ENCODE measurements around the gene ZMYM3. TPM values are rescaled to one million over a fixed set of nuclear protein-coding genes. Genes with fewer than 3 reads are reported as not detected.
"Not testable (repeated sequence)": the region's sequence is repeated elsewhere in the genome, so short reads cannot be mapped to it uniquely, and the experiment has no call there.

ZMYM3 gene
- total RNA-seq, 4 donors from 2014 or later = 5.2 to 26.9 (median 13.4) TPM

DNA sequence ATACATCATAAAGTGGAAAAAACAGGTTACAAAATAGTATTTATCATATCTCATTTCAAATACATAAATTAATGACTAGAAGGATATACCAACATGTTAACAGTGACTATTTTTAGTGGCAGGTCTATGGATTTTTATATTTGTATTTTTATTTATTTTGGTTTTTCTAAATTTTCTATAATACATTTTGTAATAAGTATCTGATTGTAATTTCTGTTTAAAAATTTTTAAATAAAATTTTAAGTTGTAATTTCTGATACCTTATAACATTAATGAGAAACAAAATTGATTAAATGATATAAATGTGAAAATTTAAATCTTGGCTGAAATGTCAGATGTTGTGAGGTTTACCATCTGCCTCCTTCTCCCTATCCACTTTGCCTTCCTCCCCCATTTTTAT is 32.0 kb upstream of the ZMYM3 start:
- DNase-seq = no peak
- Histone ChIP-seq H3K4me1 (peaks cover 0 to 21% (median 10%) of the 10 kb centered on the region in 4 donors), H3K36me3 (peaks cover 0 to 4% (median 0%) of the 10 kb centered on the region in 4 donors), H3K4me3 (no peak overlapping the region), H3K27me3 (no peaks in the 10 kb centered on the region), H3K9me3 (no peaks in the 10 kb centered on the region), H3K27ac (no peak overlapping the region)
- in situ Hi-C loops (cut with MboI; ENCODE audit: low pct_ligation_motif_present in 1 of 4, low pct_unique_long_range_greater_than_20kb in 1 of 4, low sequenced_read_pairs in 3 of 4) (no loop called here), intact Hi-C loops (cut with DNase I; ENCODE audit: low total_unique reads) (no loop called here)
- TF ChIP-seq POLR2AphosphoS5 (IDR thresholded peaks at IDR 0.05) = no peak

DNA sequence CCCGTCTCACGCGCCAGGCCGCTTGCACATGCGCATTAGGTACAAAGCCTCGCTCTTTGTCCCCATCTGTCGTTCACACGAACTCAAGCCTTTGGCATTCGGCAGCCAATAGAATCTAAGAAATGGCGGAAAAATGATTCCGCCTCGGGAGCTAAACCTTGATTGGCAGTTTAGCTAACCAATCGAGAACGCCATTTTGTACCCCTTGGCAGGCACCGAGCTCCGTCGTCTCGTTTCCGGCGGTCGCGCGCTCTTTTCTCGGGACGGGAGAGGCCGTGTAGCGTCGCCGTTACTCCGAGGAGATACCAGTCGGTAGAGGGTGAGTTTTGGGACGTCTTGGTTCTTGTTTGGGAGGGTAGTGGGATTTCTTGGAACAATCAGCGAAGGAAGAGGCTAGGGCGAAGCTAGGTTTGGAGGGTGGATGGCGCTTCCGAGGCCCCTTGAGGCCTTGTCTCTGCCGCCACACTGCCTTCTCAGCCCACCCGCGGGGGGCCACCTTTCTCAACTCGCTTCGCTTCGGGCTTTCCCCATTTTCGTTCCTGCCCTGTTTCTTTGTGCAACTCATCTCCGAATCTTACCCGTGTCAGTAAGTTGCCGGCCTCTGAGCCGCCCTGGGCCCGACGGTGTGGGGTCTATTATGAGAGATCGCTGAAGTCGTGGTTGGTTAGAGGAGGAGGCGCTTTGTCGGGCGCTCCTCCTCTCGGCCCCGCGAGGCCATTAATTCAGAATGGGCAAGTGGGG is 29.6 kb upstream of the ZMYM3 start, which contains the start of gene NONO:
Gene NONO (plus strand): TSS at position 233 of the 741 bp plus-strand sequence. CDS start 7,003 bp downstream, outside the sequence.
- H3K4me1 ChIP-seq = peaks cover 0 to 21% (median 10%) of the 10 kb centered on the region in 4 donors
- in situ Hi-C loops (cut with MboI; ENCODE audit: low pct_ligation_motif_present in 1 of 4, low pct_unique_long_range_greater_than_20kb in 1 of 4, low sequenced_read_pairs in 3 of 4) (no loop called here), intact Hi-C loops (cut with DNase I; ENCODE audit: low total_unique reads) (no loop called here)
- no peaks in the 10 kb centered on the region for H3K9me3 ChIP-seq
- TF ChIP-seq, protein P1, sequence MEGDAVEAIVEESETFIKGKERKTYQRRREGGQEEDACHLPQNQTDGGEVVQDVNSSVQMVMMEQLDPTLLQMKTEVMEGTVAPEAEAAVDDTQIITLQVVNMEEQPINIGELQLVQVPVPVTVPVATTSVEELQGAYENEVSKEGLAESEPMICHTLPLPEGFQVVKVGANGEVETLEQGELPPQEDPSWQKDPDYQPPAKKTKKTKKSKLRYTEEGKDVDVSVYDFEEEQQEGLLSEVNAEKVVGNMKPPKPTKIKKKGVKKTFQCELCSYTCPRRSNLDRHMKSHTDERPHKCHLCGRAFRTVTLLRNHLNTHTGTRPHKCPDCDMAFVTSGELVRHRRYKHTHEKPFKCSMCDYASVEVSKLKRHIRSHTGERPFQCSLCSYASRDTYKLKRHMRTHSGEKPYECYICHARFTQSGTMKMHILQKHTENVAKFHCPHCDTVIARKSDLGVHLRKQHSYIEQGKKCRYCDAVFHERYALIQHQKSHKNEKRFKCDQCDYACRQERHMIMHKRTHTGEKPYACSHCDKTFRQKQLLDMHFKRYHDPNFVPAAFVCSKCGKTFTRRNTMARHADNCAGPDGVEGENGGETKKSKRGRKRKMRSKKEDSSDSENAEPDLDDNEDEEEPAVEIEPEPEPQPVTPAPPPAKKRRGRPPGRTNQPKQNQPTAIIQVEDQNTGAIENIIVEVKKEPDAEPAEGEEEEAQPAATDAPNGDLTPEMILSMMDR (IDR thresholded peaks at IDR 0.05) = peak in 1 of 5 experiments; percentile 37
- TF ChIP-seq POLR2AphosphoS5 (IDR thresholded peaks at IDR 0.05) = peak; percentile 81 to 87 (median 85)
- TF ChIP-seq POLR2A (IDR thresholded peaks at IDR 0.05) = peak; percentile 75
- no peak for TF ChIP-seq EP300 (IDR thresholded peaks at IDR 0.05; ENCODE audit: low read depth)
- H3K36me3 ChIP-seq = no peaks in the 10 kb centered on the region
- DNase-seq = peak; percentile 88
- no peaks in the 10 kb centered on the region for H3K27me3 ChIP-seq
- WGBS, 2 donors (ENCODE audit: low coverage in 1 of 2) = 55% methylated on average over 57 of the region's 57 CpGs; no CpG with 5 or more reads in 1 of the 2 donors
- H3K4me3 ChIP-seq = peak within 1 kb of the TSS; percentile 31 to 67 (median 56)
- H3K27ac ChIP-seq = peak within 1 kb of the TSS; percentile 81 to 94 (median 91)

DNA sequence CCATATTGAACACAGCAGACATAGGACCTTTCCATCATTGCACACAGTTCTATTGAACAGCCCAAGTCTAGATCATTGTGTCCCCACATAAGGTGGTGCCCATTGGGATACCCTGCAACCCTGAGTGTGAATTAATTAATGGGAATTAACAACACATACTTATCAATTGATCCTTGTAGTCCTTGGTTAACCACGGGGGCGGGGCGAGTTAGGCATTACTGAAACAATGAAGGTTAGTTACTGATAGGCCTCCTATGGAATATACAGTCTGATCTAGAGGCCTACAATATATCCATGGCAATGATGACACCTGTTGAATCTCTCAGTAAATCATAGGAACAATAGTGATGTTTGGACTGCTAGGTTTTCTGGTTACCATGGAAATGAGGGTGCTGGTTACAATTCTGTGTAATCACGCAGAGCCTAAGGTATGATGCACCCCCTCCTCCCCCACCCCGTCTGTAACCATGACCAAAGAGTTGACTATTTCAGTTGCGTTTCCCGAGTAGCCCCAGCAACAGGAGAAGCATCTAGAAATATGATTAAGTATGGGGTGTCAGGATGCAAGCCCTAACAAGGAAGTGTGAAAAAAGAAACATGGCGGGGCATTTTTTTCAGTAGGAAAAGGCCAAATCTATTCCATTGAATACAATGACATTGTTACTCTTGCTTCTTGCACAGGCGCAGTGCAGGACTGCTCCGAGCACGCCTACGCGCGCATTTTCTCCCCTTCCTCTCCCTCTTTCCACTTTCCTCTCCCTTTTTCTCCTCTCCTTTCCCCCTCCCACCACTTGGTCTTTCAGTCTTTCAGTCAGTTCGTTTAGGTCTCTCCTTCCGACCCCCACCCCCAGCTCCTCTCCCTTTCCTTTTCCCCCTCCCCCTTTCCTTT is 28.8 kb upstream of the ZMYM3 start:
- in situ Hi-C loops (cut with MboI; ENCODE audit: low pct_ligation_motif_present in 1 of 4, low pct_unique_long_range_greater_than_20kb in 1 of 4, low sequenced_read_pairs in 3 of 4) = no loop called here
- H3K27ac ChIP-seq = peak overlapping the region; percentile 81 to 94 (median 91)
- WGBS, 2 donors (ENCODE audit: low coverage in 1 of 2) = 4 to 48% methylated on average over 4 to 16 of the region's 16 CpGs

DNA sequence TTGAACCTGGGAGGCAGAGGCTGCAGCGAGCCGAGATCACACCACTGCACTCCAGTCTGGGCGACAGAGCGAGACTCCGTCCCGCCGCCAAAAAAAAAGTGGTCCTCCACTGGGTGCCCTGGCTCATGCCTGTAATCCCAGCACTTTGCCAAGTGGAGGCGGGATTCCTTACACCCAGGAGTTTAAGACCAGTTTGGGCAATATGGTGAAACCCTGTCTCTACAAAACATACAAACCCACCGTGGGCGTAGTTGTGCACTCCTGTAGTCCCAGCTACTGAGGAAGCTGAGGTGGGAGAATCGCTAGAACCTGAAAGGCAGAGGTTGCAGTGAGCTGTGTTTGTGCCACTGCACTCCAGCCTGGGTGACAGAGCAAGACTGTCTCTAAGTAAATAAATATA is 27.4 kb upstream of the ZMYM3 start:
- DNase-seq; H3K27ac ChIP-seq; H3K27me3 ChIP-seq; intact Hi-C loops (cut with DNase I; ENCODE audit: low total_unique reads); H3K9me3 ChIP-seq; H3K36me3 ChIP-seq; in situ Hi-C loops (cut with MboI; ENCODE audit: low pct_ligation_motif_present in 1 of 4, low pct_unique_long_range_greater_than_20kb in 1 of 4, low sequenced_read_pairs in 3 of 4); H3K4me3 ChIP-seq: not testable (repeated sequence)
- 92 to 95% methylated on average over 2 to 11 of the region's 11 CpGs for WGBS, 2 donors (ENCODE audit: low coverage in 1 of 2)
- peaks cover 0 to 11% (median 9%) of the 10 kb centered on the region in 4 donors for H3K4me1 ChIP-seq

More for the DNA sequence above, 28.8 kb upstream of the ZMYM3 start:
- no peak for DNase-seq
- no peaks in the 10 kb centered on the region for H3K27me3 ChIP-seq
- H3K36me3 ChIP-seq = no peaks in the 10 kb centered on the region
- no peak for TF ChIP-seq POLR2AphosphoS5 (IDR thresholded peaks at IDR 0.05)
- no peak for TF ChIP-seq POLR2A (IDR thresholded peaks at IDR 0.05)
- peak overlapping the region in 3 of 4 donors; percentile 35 to 67 (median 50) for H3K4me3 ChIP-seq
- H3K9me3 ChIP-seq = no peaks in the 10 kb centered on the region
- peaks cover 0 to 21% (median 10%) of the 10 kb centered on the region in 4 donors for H3K4me1 ChIP-seq
- intact Hi-C loops (cut with DNase I; ENCODE audit: low total_unique reads) = no loop called here

DNA sequence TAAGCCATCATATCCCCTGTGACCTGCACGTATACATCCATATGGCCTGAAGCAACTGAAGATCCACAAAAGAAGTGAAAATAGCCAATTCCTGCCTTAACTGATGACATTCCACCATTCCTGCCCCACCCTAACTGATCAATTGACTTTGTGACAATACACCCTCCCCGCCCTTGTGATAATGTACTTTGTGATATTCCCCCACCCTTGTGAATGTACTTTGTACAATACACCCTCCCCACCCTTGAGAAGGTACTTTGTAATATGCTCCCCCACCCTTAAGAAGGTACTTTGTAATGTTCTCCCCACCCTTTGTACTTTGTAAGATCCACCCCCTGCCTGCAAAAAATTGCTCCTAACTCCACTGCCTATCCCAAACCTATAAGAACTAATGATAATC is 18.4 kb upstream of the ZMYM3 start:
- H3K4me1 ChIP-seq; intact Hi-C loops (cut with DNase I; ENCODE audit: low total_unique reads); H3K27me3 ChIP-seq; H3K27ac ChIP-seq; in situ Hi-C loops (cut with MboI; ENCODE audit: low pct_ligation_motif_present in 1 of 4, low pct_unique_long_range_greater_than_20kb in 1 of 4, low sequenced_read_pairs in 3 of 4); H3K36me3 ChIP-seq; DNase-seq; H3K9me3 ChIP-seq; H3K4me3 ChIP-seq: not testable (repeated sequence)
- 85% methylated on average over 2 of the region's 2 CpGs; no CpG with 5 or more reads in 1 of the 2 donors for WGBS, 2 donors (ENCODE audit: low coverage in 1 of 2)
